CD4-positive, alpha-beta T cell treated with Interleukin-4 for 4 hours (primary cell): ENCODE measurements around the gene PCMTD2.

Source experiments
- DNase-seq: peaks from one replicate; pipeline ENCODE4 v3.0.0-alpha.2; 2020

PCMTD2 gene

DNA sequence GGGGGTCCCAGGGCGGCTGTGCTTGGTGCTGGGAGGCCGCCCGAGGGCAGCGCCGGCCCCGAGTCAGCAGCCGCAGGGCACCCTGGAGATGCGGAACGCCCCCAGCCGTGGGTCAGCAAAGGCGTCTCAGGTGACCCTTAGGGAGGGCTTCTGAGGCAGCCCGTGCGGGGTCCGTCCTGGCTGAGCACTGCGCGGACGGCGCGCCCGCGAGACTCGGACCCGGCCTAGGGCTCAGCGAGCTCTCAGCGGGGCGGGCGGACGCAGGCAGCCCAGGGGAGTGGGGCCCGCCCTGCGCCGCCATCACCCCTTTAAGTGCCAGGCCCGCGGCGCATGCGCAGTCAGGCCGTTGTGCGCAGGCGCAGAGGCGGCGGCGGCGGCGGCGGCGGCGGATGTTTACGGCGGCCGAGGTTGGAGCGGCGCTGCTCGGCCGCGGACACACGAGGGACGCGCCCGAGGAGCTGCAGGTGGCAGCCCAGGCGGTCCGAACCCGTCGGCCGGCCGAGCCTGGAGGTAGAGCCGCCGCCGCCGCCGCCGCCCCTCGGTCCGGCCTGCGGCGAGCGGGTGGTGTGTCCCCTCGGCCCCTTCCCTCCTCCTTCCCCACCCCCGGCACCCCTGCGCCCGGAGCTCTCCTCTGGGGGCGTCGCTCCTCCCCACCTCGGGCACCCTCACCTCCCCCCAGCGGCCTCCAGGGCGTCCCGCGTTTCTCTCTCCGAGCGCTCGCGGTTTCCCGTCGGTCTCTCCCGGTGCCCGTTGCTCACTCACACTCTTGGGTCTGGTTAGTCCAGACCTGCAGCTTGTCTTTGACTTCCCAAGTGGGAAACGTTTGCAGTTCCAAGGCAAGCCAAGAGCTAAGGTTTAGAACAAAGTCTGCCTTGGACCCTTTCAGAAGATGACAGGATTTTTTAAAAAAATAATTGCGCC is at the start of gene PCMTD2:
Gene PCMTD2, plus strand, starts transcription at position 388 of the 921 bp plus-strand sequence. CDS start 4,218 bp downstream, outside the sequence.
- DNase-seq = peak; percentile 79

DNA sequence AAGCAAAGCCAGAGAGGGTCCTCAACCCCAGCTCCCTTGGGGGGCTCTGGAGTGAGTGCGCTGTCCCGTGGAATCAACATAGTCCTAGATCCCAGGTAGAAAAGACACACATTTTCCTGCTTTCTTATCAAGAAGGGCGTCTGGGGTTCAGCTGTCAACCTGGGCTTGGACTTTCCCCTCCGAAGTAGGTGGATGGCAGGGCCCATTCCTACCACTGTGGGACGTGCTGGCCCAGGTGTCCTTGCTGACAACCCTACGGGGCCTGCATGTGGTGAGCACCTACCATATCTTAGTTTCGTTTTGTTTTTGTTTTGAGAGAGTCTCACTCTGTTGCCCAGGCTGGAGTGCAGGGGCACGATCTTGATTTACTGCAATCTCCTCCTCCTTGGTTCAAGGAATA is 48.9 kb upstream of the PCMTD2 start:
- DNase-seq = no peak

DNA sequence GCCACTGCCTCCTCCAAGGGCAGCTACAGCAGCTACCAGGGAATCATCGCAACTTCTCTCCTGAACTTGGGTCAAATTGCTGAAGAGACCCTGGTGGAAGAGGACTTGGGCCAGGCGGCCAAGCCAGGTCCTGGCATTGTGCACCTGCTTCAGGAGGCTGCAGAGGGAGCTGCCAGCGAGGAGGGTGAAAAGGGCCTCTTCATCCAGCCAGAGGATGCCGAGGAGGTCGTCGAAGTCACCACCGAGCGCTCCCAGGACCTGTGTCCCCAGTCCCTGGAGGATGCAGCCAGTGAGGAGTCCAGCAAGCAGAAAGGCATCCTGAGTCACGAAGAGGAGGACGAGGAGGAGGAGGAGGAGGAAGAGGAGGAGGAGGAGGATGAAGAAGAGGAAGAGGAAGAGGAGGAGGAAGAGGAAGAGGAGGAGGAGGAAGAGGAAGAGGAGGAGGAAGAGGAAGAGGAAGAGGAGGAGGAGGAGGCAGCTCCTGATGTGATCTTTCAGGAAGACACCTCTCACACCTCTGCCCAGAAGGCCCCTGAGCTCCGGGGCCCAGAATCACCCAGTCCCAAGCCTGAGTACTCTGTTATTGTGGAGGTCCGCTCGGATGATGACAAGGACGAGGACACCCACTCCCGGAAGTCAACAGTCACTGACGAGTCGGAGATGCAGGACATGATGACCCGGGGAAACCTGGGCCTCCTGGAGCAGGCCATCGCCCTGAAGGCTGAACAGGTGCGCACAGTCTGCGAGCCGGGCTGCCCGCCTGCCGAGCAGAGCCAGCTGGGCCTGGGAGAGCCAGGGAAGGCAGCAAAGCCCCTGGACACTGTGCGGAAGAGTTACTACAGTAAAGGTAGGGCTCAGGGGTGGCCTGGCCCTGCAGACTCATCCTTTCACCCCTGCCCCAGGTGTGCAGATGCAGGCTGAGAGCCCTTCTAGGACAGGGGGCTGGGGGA is 47.6 kb upstream of the PCMTD2 start:
- no peak for DNase-seq

DNA sequence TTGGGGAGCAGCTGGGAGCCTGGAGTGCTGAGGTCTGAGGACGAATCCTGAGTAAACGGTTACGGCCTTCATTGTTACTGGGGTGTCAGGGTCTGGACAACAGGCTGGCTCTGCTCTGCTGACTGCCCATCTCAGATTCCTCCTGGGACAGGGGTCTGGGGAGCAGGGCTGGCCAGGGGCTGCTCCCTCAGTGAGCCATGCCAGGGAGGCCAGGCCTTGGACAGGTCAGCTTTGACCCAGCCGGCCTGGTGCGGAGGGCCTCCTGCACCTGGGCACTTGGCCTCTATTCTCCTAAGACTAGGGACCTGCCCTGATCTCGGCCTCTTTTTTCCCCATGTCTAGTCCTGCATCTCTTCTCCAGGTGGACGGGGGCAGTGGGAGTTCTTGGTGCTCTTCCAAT is 46.4 kb upstream of the PCMTD2 start:
- no peak for DNase-seq

DNA sequence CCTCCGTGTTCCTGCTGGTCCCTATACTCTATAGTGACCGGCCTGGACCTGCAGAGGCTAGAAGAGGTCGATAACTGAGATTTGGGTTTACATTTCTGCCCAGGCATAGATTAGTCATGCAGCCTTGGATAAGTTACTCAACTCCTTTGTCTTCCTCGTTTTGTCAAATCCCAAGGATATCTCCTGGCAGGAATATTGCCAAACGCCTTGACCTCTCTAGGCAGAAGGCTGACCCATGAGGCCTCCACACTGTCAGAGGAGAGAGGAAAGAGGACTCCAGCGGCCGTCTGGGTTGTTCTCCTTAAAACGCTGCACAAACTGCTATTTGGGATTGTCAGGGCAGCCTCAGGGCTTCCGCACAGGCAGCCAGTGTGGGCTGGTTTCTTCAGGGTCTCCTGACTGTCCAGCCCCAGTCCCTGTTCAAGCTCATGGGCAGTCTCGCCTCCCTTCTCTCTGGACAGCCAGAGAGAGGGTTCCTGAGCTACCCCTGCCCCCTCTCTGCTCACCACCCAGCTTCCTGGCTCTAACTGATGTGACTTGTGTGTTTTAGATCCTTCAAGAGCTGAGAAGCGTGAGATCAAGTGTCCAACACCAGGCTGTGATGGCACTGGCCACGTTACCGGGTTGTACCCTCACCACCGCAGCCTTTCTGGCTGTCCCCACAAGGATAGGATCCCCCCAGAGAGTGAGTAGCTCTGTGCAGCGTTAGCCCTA is 44.7 kb upstream of the PCMTD2 start:
- DNase-seq = no peak

DNA sequence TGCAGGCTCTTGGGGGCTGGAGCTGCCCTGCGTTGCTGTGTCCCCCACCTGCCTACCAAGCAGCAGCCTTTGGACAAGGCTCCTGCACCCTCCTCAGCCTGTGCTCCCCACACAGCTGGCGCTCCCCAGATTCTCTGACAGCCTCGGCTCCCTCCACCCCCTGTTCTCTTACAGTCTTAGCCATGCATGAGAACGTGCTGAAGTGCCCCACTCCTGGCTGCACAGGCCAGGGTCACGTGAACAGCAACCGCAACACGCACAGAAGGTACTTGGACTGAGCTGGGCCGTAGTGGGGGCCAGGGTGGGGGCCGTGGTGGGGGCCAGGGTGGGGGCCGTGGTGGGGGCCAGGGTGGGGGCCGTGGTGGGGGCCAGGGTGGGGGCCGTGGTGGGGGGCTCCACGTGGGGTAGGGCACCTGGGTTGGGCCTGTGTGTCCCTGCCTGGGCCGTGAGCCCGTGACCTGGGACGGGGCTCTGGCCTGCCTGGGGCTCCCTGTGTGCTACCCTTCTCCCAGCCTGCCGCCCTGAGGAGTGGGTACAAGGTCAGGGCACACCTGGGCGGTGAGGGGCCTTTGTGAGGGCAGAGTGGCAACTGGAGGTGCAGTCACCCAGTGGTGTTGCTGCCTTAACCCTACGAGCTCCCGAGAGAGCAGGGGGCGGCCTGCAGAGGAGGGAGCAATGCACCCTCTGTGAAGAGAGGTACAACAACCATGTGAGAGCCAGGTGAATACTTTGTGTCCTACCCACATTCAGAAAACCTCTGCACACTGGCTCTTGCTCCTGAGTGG is 43.5 kb upstream of the PCMTD2 start:
- no peak for DNase-seq

DNA sequence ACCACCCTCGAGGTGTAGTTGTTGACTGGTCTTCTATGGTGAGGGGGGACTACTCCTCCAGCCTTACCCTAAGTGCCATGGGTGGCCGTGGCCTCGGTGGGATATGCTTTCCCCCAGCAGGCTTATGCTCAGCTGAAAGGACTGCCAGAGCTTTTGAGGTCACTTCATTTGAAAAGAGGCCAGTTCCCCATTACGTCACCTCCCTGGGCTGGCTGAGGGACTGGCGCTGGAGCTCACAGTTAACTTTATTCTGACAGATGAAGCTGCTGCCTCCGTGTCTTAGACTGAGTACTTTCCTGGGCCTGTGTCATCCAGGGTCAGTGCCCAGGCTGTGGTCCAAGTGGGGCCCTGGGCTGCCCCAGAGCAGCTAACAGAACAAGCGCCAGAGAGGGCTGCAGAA is 42.8 kb upstream of the PCMTD2 start:
- no peak for DNase-seq

DNA sequence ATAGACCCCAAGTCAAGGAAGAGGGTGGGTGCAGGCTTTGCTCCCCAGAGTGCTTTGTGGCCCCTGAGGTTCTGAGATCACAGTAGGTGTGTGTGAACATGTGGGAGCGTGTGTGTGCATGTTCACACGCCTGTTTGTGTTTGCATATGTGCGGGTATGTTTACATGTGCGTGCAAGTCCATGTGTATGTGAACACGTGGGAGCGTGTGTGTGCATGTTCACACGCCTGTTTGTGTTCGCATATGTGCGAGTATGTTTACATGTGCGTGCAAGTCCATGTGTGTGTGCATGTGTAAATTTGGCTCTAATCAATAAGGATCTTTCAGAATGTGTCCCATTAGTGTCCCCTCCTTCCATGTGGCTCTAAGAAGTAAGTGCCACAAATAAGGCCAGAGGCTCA is 41.4 kb upstream of the PCMTD2 start:
- DNase-seq = no peak

DNA sequence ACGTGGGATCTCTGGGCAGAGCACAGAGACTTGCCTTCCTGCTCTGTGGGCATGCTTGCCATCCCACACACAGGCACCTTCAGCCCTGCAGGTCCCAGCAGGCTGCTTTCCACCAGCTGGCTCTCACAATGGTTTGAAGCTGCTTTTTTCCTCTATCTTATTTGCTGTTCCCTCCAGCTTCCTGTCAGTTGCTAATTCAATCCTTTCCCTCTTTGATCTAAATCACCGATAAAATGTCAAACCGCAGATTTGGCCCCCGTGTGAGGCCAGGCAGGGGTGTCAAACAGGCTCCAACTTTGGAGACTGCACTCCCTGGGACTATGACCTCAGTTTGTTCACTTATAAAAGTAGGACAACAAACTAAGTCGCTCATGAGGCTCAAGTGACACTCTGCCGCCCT is 40.6 kb upstream of the PCMTD2 start:
- DNase-seq = no peak

DNA sequence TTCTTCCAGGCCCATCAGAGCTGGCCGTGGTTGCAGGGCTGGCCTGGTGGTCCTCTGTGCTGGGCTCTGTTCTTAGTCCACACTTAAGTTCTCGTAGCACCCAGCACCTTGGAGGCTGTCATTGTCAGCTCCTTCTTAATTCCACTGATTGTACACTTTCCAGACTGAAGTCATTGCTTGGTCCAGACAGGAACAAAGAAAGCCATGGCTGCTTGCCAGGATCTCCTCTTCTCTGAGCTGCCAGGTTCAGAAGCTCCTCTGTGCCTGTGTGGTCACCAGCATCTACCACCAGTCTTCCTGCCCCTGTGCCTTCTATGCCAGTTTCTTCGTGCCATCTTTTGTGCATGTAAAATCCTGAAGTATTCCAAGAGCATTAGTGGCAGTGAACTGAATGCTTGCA is 39.5 kb upstream of the PCMTD2 start:
- DNase-seq = no peak

DNA sequence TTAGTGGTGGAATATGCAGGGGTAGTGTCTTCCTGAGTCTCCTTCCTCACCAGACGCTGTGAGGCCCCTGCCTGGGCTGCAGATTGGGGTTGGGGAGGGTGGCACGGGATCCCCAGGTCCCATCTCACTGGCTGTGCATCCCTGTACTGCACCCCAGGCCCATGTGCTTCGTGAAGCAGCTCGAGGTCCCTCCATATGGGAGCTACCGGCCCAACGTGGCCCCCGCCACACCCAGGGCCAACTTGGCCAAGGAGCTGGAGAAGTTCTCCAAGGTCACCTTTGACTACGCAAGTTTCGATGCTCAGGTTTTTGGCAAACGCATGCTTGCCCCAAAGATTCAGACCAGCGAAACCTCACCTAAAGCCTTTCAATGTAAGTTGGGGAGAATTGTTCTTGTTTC is 38.6 kb upstream of the PCMTD2 start:
- DNase-seq = no peak

DNA sequence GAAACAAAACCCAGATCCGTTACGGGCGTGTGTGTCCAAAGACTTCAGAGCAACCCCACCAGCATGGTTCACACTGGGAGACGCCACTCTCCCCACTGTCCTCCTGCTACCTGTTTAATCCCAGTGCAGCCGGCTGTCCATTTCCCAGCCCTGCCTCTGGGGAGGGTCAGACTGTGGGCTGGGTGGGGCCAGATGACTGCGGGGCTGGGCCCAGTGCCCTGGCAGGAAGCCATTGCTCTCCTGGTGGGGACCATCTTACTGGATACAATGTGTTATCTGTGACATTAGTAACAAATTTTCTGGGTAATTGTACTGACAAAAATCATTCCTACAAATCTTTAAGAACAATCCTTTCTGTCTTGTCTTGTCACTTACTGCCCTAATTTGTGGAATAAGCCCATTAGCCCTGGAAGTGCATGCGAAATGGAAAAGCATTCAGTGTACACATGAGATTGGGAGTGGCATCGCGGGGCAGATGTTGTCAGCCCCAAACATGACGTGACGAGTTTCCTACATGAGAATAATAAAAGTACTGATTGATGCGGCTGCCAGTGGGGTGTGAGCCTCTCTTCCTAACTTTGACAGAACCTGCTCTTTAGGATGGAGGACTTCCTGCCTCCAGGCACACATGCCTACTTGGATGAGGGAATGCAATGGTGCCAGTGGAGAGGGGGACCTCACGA is 37.9 kb upstream of the PCMTD2 start:
- no peak for DNase-seq

DNA sequence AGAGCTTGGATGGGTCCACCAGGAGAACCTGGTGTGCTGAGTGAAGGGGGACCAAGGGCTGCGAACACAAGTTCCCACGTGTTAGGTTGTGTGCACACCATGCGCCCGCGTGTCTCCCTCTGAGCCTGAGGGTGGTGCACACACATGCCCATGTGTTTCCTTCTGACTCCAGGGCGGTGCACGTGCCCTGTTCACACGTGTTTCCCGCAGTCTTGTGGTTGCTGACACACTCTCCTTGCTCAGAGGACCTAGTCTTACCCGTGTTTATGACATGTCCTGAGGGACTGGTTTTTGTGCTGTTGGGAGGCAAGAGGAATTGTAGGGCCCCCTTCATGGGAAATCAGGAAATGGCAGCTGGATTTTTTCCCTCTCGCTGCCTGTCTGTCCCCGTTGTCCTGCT is 36.3 kb upstream of the PCMTD2 start:
- peak; percentile 4 for DNase-seq

DNA sequence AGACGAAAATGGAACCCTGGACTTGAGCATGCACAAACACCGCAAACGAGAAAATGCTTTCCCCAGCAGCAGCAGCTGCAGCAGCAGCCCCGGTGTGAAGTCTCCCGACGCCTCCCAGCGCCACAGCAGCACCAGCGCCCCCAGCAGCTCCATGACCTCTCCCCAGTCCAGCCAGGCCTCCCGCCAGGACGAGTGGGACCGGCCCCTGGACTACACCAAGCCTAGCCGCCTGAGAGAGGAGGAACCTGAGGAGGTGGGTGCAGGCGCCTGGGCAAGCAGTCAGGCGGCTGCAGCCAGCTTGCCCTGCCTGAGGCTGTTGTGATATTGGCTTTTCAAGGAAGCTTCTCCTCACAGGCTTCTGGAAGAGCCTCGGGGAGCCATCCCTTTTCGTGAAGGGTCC is 35.8 kb upstream of the PCMTD2 start:
- DNase-seq = no peak

DNA sequence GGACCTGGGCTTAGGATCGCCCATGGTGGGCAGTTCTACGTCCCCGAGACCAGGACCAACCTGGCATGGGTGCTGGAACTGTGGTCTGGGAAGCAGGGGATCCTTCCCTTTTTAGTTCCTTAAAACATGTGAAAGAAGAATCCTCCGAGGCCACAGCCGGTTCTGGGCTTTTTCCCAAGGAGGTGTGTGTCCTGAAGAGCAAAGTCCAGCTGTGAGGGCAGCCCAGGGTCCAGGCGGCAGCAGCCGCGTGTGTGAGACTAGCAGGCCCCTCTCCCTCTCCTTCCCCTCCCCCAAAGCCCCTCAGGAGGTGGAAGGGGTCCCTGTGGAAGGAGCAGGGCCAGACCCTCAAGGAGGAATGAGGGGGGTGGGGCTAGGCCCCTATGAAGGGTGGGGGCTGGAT is 35.1 kb upstream of the PCMTD2 start:
- DNase-seq = no peak

DNA sequence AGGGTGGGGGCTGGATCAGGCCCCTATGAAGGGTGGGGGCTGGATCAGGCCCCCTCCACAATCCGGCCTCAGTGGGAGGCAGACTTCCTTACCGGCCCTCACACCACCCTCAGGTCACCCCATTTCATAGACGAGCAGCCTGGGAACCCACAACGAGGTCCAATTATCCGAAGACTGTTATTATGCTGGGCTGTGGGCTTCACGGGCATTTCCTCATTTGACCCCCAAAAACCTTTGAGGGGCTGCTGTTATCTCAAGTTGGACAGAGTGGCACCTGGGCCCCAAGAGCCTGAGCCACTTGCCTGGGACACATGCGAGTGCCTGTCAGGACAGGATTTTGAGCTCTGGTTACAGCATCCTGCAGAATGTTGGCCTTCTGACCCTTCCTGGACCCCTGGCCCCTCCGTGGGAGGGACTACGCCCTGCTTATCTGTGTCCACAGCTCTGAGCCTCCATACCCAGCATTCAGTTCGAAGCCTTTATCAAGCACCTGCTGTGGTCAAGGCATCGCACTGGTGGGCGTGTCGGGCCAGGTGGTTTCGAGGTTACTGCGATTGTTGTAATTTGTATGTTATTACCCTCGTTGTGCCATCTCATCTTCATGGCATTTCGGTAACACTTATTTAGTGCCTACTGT is 34.5 kb upstream of the PCMTD2 start:
- DNase-seq = no peak

DNA sequence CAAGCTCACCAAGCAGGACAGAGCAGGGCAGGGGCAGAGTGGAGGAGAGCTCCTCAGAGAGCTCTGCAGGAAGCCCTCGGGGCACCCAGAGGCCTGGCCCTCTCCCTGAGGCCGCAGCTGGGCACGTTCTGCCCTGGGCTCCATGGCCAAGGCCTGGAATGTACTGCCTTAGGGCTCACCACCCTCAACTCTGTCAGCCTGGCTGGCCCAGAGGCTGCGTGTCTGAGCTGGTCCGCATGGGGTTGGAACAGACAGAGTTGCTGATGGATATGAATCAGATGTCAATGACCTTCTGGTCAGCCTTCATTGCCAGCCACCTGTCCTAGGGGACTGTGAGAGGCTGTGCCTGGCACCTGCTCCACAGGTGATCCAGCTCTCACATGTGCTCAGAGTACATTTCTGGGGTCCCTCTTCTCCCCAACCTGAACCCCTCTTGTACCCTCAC is 33.2 kb upstream of the PCMTD2 start:
- DNase-seq = no peak

DNA sequence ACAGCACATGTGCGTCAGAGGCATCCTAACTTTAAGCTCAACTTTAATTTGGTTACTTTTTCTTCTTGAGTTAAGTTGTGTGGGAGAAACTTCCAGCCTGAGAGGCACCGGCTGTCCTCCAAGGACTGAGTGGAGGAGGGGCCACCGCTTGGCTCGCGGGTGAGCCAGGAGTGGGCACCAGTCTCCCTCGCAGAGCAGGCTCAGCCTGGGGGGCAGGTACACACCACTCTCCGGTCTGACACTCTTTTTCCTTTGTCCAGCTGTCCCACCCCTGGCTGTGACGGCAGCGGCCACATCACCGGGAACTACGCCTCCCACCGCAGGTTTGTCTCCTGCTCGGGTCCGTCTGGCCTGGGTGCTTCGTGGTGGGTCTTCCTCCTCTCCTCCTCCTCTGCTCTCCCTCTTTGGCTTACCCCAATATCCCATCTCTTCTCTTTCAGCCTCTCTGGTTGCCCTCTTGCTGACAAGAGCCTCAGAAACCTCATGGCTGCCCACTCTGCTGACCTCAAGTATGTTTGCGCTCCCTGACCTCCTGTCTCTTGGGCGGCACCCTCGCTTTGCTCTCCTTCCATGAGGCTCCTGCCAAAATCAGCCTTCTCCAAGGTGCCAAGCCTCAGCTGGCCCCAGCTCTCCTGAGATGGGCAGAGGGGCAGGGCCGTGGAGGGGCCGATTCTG is 32.6 kb upstream of the PCMTD2 start:
- no peak for DNase-seq

DNA sequence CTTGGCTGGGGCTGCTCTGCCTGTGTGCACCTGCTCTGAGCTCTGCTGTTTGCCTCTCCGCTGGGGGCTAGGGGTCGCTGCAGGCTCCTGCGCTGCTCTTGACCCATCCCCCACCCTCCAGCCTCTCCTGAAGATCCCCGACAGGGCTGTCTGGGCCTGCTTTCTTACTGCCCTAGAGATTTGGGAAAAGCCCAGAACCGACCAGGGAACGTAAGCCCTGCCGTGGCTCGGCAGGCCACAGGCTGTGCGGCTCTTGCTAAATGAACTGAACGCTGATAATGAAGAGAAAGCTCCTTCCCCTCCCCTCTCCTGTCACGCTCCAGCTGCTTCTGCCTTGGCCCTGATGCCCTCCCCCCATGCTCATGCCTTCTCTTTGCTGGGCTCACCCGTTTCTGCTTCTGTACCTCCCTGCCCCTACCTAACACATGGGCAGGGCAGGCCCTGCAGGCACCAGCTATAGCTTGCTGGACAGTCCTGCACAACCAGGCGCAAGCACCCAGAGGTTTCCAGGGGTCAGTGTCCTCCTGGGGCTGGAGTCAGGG is 32.0 kb upstream of the PCMTD2 start:
- DNase-seq = no peak
